Midbrain (tissue), 1 donor: ENCODE data around the gene ARRDC2.
A peak's percentile ranks its signal among the peaks of the same experiment; 100 is the strongest.
"Not testable (repeated sequence)": the region's sequence is repeated elsewhere in the genome, so short reads cannot be mapped to it uniquely, and the experiment has no call there.

ENCODE experiments used
- DNase-seq: peaks from one replicate; lab custom pipeline; 2025; lab: John Stamatoyannopoulos, UW

ARRDC2 gene

GRCh38 chr19:17989425-17990094 is 18.4 kb upstream of the ARRDC2 start:
- no peak for DNase-seq

DNA sequence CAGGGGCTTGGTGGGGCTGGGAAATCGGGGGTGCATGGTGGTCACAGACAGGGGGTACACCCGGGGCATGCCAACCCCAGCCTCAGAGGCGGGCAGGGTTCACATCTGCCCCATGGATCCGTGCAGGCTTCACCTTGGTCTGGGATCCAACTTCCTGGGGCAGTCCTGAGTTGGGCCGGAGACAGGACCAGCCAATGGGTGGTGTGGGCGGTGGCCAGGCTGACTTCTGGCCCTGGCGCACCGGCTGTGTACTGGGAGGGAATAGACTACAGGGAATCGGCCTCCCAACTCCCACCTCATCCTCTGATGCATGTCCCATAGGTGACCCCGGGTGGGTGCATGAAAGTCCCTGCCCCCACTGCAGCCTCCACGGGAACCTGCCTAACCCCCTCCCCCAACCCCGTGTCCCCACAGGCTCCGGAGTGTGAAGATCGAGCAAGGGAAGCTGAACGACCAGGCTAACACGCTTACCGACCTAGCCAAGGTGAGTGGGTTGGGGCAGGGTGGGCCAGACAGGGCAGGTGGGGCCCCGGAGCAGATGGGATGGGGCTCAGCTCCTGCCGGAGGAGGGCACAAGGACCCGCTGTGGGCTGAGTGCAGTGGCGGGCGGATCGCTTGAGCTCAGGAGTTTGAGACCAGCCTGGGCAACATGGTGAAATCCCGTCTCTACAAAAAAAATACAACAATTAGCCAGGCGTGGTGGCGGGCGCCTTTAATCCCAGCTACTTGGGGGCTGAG is 14.7 kb upstream of the ARRDC2 start:
- no peak for DNase-seq

- DNase-seq, result peak; percentile 84
Observed at GRCh38 chr19:17996826-17997316, 11.1 kb upstream of the ARRDC2 start.

- no peak for DNase-seq
Observed at GRCh38 chr19:17997969-17998826, 9.8 kb upstream of the ARRDC2 start.

GRCh38 chr19:17998827-17999150 is 9.2 kb upstream of the ARRDC2 start:
- no peak for DNase-seq

GRCh38 chr19:17999684-18000479 is 8.1 kb upstream of the ARRDC2 start:
- no peak for DNase-seq

GRCh38 chr19:18000480-18000914 is 7.5 kb upstream of the ARRDC2 start:
- no peak for DNase-seq

DNA sequence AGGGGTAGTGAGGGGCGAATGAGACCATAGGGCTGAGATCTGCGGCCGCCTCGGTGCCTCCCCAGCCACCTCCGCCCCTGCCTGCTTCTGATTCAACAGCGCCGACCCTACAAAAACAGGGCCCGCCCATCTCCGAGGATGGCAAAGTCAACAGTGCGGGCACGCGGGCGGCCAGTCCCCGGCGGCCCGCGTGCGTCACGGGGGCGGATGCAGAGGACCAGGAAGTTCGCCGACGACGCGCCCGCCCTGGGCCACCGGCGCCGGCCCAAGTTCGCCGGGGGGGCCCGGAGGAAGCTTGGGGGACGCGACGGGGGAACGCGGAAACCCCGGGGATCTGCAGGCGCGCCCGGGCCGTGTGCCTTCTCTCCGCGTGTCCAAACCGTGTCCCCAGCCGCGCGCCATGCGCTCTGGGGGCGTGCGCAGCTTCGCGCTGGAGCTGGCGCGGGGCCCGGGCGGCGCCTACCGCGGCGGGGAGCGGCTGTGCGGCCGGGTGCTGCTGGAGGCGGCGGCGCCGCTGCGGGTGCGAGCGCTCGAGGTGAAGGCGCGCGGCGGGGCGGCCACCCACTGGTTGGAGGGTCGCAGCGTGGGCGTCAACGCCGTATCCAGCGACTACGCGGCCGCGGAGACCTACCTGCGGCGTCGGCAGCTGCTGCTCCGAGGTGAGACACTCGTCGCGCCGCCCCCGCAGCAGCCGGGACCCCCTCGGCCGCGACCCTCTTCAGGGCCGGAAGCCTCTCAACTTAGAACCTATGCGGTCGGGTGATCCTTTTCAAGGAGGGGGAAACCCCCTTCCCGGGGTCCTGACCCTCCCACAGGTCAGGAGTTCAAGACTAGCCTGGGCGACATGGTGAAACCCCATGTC is 6.8 kb upstream of the ARRDC2 start:
- DNase-seq, result peak; percentile 39

DNA sequence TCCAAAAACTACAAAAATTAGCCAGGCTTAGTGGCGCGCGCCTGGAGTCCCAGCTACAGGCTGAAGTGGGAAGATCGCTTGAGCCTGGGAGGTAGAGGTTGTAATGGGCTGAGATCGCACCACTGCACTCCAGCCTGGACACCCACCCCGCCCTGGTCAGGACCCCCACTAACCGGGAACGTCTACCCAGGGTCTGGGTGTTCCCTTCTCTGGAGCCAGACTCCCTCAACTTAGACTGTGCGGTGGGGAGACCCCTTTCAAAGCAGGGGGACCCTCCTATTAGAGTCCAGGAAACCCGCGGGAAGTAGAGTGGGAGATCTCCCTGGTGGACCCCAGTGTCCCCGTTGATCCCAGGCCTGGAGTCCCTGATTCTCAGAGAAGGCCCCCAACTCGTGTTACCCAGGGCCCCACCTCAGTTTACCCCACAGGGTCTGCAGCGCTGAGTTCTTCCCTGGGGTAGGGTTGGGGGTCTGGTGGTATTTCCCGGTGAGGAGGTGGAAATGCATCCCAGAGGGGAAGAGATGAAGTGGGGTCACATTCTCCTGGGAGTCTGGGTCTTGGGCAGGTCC is 6.1 kb upstream of the ARRDC2 start:
- no peak for DNase-seq

DNA sequence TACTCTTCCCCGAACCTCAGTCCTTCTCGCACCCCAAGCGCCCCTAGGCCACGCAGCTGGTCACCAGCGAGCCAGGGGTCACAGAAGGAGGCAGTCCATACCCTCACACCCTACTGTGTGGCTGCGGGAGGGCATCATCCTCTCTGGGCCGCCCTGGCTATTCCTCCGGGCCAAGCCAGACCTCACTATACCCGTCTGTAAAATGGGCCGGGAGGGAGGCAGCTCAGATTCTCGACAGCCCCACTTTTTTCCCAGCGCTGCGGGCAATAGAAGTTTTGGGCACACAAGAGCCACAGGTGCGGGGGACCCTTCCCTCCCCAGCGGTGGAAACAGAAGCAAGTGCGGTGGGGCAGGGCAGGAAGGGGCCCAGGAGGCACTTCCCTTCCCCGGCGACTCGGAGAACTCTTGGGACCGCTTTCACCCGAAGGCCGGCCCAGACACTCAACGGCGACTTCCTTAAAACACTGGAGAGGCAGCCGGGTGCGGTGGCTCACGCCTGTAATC is 5.6 kb upstream of the ARRDC2 start:
- no peak for DNase-seq

DNA sequence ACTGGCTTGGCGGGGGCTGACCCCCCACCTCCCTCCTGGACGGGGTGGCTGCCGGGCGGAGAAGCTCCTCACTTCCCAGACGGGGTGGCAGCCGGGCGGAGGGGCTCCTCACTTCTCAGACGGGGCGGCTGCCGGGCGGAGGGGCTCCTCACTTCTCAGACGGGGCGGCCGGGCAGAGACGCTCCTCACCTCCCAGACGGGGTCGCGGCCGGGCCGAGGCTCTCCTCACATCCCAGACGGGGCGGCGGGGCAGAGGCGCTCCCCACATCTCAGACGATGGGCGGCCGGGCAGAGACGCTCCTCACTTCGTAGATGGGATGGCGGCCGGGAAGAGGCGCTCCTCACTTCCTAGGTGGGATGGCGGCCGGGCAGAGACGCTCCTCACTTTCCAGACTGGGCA is 2.2 kb upstream of the ARRDC2 start:
- not testable (repeated sequence) for DNase-seq

DNA sequence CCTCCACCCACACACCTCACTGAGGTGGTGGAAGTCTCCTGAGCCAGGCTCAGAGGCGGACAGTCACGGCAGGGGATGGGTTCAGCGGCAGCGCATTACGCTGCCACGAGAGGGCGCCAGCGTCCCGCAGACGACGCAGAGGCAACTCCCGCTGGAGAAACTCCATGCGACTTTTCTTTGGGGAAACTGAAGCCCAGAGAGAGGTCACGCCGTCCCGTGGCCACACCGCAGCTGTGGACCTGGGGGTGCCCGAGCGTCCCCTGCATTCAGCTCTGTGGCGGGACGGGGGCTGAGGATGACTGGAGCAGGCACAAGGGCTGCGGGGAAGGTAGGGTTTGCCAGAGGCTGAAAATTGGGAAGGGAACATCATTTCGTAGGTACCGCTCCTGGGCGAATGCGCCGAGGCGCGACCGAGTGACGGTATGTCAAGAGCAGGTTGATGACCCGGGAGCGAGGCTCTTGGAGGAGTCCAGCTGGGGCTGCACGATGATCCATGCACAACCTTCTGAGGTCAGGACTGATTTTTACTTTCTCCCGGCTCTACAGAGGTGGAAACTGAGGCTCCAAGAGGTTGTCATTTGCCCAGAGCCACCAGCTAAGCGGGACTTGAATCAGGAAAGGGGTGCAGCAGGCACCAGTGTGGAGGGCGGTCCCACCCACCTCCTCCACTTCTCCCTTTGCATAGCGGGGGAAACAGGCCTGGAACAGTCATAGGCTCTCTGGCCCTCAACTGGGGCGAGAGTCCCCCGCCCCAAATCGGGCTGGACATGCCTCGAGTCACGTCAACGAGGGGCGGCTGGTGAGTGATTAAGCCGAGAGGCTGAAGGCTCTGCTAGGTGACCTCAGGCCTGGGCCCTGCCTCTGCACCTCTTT is 690 bp upstream of the ARRDC2 start:
- peak; percentile 88 for DNase-seq

DNA sequence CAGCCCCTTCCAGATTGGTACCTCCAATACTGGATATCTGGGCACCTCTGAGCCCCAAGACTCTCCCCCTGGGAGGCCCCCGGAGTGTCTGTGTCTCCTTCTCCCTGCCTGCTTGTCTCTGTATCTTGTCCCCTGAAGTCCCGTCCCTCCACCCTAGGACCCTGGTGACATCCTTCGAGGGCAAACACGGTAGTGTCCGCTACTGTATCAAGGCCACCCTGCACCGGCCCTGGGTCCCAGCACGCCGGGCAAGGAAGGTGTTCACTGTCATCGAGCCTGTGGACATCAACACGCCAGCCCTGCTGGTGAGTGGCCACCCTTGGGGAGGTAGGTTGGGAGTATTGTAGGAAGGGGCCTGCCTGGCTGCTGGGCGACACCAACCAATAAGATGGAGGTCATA is 844 bp downstream of the ARRDC2 start:
- DNase-seq, result no peak

- no peak for DNase-seq
Observed at GRCh38 chr19:18009412-18010066, 1.6 kb downstream of the ARRDC2 start.

- DNase-seq, result no peak
Observed at GRCh38 chr19:18010149-18010548, 2.2 kb downstream of the ARRDC2 start.

DNA sequence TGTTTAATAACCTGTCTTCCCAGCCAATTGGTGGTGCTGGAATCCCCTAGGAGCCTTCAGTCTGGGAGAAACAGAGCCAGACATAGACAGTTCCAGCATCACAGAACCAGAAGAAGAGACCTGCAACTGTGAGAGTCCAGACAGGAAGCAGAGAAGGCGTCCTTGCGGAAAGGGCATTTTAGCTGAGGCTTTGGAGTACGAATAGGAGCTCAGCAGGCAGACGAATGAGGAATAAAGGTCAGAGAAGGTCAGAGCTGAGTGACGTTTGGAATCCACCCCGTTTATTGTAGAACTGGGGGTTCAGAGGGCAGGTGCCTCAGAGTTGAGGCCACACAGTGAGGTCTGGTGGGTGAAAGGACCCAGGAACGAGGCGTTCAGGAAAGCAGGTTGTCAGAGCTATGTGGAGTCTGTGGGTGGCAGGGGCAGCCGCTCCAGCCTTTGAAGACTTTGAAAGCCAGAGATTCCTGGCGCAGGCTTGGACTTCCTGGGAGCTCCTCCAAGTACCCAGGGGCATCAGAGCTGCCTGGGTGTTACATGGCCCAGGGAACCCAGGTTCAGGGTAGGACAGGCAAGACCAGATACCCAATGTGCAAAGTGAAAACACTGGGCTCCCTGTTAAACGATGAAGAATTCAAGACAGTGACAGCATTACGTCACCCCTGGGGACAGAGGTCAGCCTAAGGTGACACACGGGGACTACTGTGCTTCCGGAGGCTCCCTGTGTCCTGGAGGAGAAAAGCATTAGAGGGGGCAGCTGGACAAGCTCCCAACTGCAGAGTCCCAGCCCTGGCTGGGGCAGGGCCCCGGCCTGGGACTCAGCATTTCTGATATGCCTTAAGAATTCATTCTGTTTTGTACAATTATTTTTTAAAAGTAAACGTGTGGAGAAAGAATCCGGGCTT is 5.5 kb downstream of the ARRDC2 start:
- no peak for DNase-seq

GRCh38 chr19:18014197-18014596 is 6.2 kb downstream of the ARRDC2 start:
- DNase-seq, result no peak
